KG1 (cell line): ENCODE measurements around the gene SDK1.

ENCODE experiments used
- DNase-seq: peaks from one replicate; lab custom pipeline; 2025; lab: John Stamatoyannopoulos, UW

SDK1 gene

DNA sequence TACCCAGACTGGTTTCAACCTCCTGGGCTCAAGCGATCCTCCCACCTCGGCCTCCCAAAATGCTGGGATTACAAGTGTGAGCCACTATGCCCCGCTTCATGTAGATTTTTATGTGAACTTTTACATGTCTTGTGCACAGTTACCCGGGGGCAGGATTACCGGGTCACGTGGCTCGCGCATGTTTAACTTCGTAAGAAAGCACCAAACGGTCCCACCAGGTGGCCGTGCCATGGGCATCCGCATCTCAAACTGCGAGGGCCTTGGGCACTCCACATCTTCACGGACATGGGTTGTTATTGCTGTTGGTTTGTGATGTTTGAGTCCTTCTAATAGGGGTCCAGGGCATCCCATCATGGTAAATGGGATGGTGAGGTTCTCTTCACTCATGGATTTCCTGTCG is 744.4 kb downstream of the SDK1 start:
- no peak for DNase-seq

DNA sequence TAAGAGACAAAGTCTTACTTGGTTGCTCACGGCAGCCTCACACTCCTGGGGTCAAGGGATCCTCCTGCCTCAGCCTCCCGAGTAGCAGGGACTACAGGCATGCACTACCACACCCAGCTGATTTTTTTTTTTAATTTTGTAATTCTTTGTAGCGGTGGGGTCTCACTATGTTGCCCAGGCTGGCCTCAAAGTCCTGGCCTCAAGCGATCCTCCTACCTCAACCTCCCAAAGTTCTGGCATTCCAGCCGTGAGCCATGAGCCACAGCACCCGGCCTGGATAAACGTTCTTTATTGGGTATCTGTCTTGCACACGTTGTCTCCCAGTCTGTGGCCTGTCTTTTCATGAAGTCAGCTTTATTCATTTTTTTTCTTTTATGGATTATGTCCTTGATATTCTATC is 744.9 kb downstream of the SDK1 start:
- no peak for DNase-seq

DNA sequence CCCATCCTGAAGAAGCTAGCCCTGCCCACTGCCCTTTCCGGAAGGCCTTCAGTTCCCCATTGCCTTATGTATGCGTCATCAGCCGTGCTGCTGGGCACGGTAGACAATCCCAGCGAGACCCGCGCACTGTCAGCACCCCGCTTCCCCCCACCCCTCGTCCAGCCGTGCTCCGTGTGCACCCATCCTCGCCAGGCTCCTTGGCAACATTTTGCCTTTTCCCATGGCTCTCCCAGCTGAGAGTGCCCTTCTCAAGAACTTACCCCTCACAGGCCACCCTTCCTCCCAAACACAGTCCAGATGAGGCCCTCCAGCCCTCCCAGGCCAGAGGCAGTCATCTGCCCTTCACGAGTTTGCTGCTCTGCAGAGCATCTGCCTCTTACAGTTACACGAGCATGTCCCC is 747.3 kb downstream of the SDK1 start:
- no peak for DNase-seq

DNA sequence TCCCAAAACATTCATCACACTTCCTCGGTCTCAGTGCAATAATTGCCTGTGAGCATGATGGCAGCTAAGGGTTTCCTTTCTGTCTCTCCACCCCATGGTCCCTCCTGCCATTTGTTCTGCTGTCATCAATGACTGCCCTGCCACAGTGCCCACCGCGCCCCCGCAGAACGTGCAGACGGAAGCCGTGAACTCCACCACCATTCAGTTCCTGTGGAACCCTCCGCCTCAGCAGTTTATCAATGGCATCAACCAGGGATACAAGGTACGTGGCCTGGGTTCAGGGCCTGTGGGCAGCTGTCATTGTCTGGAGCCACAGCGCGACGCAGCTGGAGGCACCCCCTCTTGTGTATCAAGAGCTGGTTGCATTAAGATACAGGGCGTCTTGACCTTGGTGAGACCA is 748.1 kb downstream of the SDK1 start:
- no peak for DNase-seq

DNA sequence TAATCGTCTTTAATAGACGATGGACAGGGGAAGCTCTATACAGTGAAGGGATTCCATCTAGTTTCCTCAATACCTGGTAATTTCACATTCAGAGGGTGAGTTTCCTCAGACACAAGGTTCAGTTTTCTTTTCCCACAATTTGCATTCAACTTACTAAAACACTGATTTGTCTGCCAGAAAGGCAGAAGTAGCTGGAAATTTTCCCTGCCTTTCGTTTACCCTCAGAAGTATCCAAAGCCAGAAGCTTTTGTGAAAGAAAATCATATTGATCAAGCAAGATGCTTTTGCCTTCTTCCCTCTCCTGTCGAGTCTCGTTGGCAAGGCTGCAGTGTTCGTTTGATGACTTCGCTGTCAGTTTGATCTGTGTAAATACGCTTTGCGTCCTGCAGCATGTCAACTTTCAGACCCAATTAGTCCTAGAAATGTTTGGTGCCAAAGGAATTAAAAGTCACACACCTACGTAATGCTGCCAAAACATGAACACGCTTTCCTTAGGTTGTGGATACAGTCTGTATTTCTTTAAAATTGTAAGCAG is 749.1 kb downstream of the SDK1 start:
- DNase-seq, result no peak

DNA sequence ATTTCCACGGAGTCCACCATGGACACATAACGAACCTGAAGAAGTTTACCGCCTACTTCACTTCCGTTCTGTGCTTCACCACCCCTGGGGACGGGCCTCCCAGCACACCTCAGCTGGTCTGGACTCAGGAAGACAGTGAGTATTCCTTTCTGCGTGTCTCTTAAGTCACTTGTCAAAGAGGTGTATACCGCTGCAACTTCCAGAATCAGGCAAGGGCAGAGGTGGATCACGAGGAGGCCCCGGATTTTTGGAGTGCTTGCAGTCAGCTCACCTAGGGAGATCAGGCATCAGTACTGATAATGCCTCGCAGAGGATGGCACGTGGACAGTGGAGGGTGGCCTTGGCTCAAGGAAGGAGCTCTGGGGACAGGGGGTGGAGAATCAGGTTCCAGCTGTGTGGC is 750.6 kb downstream of the SDK1 start:
- no peak for DNase-seq

DNA sequence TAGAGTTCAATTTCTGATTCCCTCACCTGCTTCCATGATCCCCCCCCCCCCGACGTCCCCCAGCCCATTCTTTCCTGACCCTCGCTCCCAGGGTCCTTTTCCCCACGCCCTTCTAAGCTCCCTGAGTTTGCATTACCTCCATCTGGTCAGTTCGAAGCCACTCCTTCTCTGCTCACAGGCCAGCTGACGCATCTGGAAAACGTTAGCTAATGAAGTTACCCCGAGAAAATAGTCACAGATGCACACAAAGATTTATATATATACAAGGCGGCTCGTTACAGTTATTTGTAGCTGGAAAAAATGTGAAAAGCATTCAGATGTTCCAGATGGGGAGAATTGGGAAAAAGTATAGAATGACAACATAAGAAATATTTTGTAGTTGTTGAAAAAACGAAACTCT is 751.1 kb downstream of the SDK1 start:
- DNase-seq, result no peak

DNA sequence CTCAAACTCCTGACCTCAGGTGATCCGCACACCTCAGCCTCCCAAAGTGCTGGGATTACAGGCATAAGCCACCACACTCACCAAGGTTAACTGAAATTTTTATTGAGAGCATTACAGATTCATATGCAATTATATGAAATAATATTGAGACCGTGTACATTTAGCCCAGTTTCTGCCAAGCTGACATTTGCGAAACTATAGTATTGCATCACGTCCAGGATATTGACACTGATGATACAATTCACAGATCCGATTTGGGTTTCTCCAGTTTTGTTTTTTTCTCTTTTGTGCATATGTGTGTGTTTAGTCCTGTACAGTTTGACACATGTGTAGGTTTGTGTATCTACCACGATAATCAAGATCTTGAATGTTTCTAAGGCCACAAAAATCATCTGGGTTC is 753.1 kb downstream of the SDK1 start:
- DNase-seq, result no peak

DNA sequence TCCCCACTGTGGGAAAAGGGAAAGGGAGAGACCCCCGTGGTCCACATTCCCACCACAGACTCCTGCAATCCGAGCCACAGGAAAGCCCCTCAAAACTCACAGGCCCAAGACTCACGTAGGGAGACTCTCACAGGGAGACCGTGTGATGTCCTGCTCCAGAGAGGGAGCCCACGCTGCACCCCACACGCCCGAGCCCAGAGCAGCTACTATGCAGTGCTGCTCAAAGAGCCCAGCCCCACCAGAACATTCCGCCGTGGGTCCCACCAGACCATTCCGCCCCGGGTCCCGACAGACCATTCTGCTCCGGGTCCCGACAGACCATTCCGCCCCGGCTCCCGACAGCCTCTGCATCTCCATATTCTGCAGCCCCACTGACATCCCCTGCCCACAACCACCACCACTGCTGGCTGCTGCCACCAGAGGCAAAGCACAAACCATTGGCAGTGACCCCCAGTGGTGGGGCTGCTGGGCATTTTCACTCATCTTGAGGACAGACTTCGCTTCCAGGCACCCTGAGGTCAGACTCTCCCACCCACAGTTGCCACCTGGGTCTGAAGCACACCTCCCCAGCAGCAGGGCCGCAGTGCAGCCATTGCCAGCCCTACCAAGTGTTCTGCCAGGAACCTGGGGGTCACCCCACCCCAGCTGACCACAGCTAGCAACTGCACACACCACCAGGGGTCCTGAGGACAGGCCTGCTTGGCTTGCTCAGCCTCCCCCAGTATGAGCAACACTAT is 755.7 kb downstream of the SDK1 start:
- no peak for DNase-seq

DNA sequence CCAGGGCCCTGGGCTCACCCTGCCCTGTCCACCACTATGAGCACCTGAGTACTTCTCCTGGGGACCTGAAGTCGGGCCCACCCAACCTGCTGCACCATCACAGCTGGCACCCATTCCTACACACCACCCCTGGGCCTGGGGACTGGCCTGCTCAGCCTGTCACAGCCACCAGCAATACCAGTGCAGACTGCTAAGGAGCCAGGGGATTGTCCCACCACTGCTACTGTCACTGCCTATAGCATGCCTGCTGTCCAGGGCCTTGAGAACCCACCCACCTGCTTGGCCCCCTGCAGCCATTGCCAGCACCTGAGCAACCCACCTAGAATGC is 756.2 kb downstream of the SDK1 start:
- DNase-seq, result no peak

DNA sequence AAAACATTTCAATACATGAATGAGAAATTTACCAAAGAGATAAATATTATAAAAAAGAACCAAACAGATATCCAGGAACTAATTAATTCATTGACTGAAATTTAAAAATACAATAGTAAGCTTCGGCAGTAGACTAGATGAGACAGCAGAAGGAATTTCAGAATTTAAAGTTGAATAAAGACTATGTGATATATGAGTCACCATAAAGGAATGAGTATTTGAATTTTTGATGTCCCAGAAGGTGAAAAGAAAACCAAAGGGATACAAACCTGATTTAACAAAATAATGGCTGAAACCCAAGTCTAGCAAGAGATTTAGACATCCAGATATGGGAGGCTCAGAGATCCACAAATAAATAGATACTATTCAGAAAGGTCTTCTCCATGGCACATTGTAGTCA is 757.1 kb downstream of the SDK1 start:
- DNase-seq, result no peak

DNA sequence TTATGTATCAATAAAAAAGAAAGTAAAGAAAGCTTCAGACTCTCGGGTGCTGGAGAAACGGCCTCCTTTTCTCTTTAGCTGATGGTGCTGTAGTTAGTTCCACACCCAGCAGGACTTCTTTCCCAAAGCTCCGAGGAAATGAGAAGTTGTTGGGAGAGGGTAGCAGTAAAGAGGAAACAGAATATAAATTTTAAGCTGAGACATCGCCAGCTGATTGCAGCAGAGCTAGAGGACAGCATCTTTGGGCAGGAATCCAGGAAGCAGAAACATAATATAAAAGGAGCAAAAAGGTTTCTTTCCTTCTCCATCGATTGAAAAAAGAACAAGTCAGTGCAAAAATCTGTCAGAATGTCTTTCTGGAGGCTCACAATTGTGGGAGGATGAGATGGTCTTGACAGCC is 764.1 kb downstream of the SDK1 start:
- DNase-seq, result no peak

DNA sequence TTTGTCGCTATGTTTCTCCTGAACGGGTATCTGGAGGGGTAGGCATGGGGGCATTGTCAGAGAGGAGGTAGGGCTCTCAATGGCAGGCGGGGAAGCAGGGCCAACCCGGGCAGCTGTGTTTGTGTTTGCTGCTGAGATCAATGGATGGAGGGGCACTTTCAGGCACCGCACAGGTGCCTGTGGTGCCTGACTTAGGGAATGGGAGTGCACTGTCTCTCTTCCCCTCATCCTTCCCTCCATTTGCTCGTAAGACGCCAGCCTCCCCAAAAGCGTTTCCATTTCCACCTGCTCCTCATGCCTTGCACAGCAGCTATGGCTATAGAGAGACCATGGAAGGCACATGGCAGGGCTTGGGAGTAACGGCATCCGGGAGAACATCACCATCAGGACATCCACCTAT is 765.2 kb downstream of the SDK1 start:
- no peak for DNase-seq

DNA sequence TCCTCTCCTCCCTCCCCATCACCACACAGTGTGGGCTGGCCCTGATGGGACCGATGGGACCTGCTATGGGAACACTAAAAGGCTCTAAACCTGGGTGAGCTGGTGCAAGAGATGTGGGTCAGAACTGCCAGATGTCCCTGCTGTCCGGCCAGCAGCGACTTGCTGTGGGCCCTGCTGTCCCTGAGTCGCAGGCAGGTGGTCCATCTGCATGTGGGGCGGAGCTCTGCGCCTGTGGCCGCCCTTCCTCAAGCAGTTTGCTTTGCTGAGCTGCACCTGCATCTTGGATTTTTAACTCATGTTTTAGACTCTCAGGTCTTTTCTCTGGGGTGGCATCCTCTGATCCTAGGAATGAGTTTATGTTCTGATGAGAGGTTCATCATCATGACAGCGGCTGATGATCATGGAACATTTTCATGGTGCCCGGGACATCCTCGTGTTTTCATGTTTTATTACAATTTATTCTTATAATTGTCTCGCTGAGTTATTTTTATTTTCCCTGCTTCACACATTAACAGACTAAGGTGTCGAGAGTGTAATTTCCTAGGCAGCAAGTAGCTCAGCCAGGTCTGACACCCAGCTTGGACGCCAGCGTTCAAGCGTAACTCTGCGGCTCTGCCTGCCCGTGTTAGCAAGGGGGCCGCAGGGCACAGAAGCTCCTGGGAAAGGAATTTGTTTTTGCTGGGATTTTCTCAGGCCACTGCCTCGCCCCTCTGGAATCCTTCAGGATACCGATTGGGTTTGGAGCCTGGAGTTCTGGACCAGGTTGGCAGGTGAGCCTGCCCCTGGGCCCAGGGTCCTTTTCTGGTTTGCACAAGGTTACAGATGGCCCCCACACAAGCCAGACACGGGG is 765.8 kb downstream of the SDK1 start:
- no peak for DNase-seq

DNA sequence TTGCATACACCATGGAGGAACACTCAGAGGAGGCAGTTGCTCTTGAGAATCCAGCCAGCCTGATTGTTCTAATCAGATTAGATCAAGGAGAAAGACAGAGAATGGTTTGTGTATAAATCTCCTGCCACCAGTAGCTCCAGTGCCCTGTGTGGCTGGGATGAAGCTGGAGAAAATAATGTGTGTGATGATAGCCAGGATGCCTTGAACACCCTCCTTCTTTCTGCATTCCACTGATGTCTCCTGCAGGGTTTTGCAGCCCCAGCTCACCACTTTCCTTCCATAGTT is 766.4 kb downstream of the SDK1 start:
- no peak for DNase-seq

DNA sequence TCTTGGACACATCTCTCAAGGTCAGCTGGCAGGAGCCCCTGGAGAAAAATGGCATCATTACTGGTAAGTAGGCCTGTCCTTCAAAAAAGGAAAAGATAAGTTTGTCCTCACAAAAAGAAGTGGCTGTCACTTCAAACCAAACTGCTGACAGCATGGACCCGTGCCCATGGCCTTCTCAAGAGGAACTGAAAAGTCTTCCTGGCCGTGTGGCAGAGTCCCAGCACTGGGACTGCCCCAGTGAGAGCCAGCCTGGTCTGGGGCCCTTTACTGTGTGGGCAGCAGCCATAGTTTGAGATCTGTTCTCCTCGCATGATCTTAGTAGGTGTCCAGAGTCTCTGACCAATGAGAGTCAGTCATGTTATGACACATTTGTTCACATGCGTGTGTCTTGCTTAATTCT is 766.8 kb downstream of the SDK1 start:
- DNase-seq, result no peak

DNA sequence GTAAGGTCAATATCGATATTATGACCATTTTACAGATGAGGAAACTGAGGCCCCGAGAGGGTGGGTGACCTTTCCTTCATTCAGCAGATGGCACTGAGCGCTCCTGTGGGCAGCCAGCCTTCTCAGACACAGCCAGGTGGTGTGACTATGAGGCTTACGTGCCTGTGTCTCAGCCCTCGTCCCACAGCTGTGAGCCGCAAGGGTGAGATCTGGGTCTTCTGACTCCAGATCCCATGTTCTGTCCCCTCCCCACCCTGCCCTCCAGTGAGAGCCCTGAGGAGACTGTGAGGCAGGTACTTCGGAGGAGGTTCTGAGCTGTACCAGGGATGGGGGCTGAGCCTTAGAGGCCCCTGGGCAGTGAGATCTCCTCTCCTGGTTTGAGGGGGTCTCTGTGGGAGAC is 767.2 kb downstream of the SDK1 start:
- no peak for DNase-seq

DNA sequence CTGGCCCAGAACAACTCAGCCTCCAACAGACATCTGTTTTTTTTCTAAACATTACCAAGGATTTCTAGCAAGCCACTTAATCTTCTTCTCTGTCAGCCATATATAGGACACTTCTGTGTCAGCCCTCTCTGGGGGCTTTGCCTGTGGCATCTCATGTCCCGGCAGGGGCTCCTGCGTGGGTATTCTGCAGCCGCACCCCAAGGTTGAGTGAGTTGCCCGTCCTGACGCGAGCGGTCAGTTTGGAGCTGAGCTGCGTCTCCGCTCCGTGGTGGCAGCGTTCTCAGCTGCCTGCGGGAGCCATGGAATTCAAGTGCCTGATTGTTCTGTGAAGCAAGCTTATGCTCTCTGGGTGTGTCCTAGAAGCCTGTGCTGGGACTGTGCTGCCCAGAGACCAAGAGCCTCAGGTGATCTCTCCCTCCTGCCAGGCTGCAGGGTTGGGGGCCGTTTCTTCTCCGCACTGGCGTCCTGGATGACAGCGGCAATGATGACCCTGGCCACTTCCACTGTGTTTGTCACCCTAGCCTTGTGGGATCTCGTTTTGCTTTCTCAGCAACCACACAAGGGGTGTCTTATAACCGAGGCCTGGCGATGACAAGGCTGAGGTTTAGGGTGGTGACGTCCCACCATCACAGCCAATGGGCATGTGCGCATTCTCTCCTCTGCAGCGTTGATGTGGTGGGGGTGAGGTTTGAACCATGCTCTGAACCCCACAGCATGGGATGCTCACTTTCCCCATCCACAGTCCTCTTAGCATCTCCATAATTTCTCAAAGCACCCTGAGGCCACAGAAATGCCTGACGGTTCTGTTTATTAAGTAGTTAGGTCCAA is 768.4 kb downstream of the SDK1 start:
- no peak for DNase-seq

DNA sequence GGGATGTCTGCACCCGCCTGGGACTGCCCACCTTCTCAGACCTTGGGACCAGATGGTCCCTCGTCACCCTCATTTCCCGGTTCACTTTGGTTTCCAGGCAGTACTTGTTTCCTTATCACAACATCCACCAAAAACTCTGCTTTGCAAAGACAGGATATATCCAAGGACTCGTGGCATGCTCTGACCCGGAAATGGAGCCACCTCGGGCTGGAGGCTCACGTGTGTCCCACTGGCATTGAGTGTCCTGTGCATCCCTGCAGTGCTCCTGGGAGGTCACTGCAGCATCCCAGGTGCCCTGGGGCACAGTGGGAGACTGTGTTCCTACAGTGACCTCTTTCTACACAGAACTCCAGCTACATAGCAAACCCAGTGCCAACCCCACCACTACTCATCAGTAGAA is 769.2 kb downstream of the SDK1 start:
- no peak for DNase-seq

DNA sequence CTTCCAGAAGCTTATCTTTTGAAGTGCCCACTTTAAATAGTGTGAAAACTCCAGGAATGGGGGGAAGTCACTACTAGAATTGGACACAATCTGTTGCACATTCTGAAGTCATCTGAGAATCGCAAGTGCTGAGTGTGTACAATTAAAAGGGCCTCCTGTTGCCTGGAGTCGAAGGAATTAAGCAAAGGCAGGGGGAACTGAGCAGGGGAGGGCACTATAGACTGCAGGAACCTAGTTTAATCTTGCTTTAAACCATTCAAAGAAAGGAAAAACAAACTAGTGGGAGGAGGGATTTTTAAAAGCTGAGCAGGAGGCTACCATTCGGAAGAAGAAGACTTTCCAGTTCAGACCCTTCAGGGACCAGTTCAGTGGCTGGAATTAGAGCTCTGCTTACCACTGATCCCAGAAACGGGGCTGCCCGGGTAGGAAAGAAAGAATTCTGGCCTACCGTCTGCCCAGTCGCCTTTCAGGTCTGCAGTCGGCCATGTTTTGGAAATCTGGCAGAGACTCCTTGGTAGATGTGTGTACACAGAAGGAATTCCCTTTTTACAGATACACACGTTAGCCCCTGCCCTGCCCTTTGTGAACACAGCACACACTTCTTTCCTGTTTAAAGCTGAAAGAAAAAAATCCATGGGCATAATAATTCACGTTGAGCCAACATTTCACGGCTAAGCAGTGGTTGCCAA is 770.5 kb downstream of the SDK1 start:
- no peak for DNase-seq

DNA sequence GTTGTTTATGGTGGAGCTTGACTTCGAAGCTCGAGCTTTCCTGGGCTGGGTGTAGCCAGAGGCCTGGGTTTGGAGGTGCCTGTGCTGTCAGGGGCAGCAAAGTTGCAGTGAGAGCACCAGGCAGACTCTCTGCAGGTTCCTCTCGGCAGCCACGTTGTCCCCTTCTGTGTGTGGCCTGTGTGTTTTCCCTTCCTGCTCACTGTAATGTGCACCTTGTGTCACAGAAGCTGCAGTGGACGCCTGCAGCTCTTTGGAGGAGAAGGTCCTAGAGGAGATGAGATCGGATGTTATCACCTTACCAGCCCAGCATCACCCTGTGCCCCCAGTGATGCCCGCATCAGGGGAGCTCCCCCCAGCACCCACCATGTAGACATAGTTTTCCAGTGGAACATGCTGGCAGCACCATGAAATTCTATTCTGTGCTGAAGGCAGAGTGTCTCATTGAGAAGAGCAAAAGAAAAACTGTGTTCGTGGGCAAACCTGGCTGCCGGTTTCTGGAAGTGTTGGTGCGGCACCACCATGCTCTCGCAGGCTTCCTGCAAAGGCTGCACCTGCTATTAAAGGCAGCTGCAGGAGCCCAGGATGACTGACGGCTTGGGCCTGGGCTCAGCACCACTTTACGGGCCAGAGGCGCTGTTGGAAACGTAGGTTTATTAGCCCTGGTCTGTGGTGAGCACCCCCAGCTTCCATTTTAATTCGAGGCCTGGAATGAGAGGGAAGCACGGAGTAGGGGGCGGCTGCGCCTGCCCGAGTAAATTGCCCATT is 771.3 kb downstream of the SDK1 start:
- no peak for DNase-seq

DNA sequence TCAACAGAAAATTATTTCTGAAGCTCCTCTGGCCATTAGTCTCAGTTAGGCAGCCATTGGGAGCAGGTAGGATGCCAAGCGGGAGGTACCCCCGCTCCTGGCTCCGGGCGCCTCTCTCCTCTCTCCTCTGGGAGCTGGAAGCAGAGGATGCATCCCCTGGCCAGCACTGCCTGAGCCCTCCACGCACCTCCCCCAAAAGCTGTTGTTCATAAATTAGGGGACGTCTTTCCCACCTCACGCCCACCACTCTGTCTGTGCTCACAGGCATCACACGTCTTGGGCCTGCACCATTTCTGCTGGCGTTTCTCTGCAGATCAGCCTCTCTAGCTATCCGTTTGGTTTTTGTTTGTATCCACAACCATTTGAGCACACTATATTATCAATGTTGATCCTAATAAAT is 772.0 kb downstream of the SDK1 start:
- DNase-seq, result no peak
